HEK293 (cell line): Measurements from ENCODE around the gene LCN10.

Source experiments
- CTCF ChIP-seq: fragments of 450-650 bp; formaldehyde crosslinking; IDR thresholded peaks from 2 replicates; pipeline ENCODE4 v1.5.1; 2016; ENCODE audit warnings: missing biosample characterization, missing genetic modification characterization
- PRDM1 ChIP-seq: fragments of 450-650 bp; formaldehyde crosslinking; IDR thresholded peaks from 2 replicates; pipeline ENCODE4; 2016; ENCODE audit warnings: missing biosample characterization, missing genetic modification characterization
- REST ChIP-seq: fragments of 450-650 bp; formaldehyde crosslinking; IDR thresholded peaks from 2 replicates; pipeline ENCODE4 v1.5.1; 2016; ENCODE audit warnings: missing biosample characterization, missing genetic modification characterization
- TCF7L2 ChIP-seq: IDR thresholded peaks from 2 replicates; pipeline ENCODE4 v1.6.1; 2011; ENCODE audit warnings: low read depth, mild to moderate bottlenecking, inconsistent platforms, low read length, moderate library complexity, borderline replicate concordance
- WT1 ChIP-seq: fragments of 450-650 bp; formaldehyde crosslinking; IDR thresholded peaks from 2 replicates; pipeline ENCODE4 v1.5.1; 2016; ENCODE audit warnings: missing biosample characterization, missing genetic modification characterization
- ZNF133 ChIP-seq: fragments of 450-650 bp; formaldehyde crosslinking; IDR thresholded peaks from 2 replicates; pipeline ENCODE4 v1.5.1; 2016; ENCODE audit warnings: missing biosample characterization, missing genetic modification characterization
- ZNF24 ChIP-seq: fragments of 450-650 bp; formaldehyde crosslinking; IDR thresholded peaks from 2 replicates; pipeline ENCODE4 v1.5.1; 2016; ENCODE audit warnings: missing biosample characterization, missing genetic modification characterization
- ZNF280D ChIP-seq: fragments of 450-650 bp; formaldehyde crosslinking; IDR thresholded peaks from 2 replicates; pipeline ENCODE4 v1.5.1; 2016; ENCODE audit warnings: missing biosample characterization, missing genetic modification characterization
- ZNF473 ChIP-seq: fragments of 450-650 bp; formaldehyde crosslinking; IDR thresholded peaks from 2 replicates; pipeline ENCODE4 v1.5.1; 2017; ENCODE audit warnings: missing biosample characterization, missing genetic modification characterization
- ZNF558 ChIP-seq: fragments of 450-650 bp; formaldehyde crosslinking; IDR thresholded peaks from 2 replicates; pipeline ENCODE4 v1.5.1; 2016; ENCODE audit warnings: missing biosample characterization, missing genetic modification characterization

- TF ChIP-seq CTCF (no peak), WT1 (tag by site-specific recombination) (no peak), REST (no peak), ZNF24 (no peak), ZNF473 (tag by site-specific recombination) (no peak), ZNF558 (no peak), TCF7L2 (no peak), PRDM1 (tag by site-specific recombination) (no peak), ZNF133 (no peak), ZNF280D (tag by site-specific recombination) (no peak)
Measured at GRCh38 chr9:136762221-136762691, 19.5 kb upstream of the LCN10 start.
